Central memory CD8-positive, alpha-beta T cell (primary cell): ENCODE data around the gene TNFRSF18.

ENCODE experiments used
- ATAC-seq: fragments of 150-1000 bp; cut with Tn5 transposase; replicated peaks from 2 replicates; pipeline ENCODE4 v1.10.0; 2022; ENCODE audit warnings: mild to moderate bottlenecking, moderate FRiP score, moderate number of reproducible peaks; ENCODE audit not compliant: poor library complexity, severe bottlenecking; ENCODE audit errors: extremely low read depth
- DNase-seq, 2 donors: peaks; one replicate each; pipeline ENCODE4 v3.0.0; 2021; ENCODE audit warnings: low spot score in 2 of 2
- H3K27ac Mint-ChIP-seq: one replicate; pipeline ENCODE4 v1.8.0; 2022; ENCODE audit warnings: low read depth, mild to moderate bottlenecking, moderate library complexity, mixed read lengths
- H3K27me3 Mint-ChIP-seq: one replicate; pipeline ENCODE4 v1.8.0; 2022; ENCODE audit warnings: mixed read lengths
- H3K36me3 Mint-ChIP-seq: one replicate; pipeline ENCODE4 v1.8.0; 2022; ENCODE audit warnings: mild to moderate bottlenecking, moderate library complexity, mixed read lengths; ENCODE audit not compliant: insufficient read depth
- H3K4me1 Mint-ChIP-seq: one replicate; pipeline ENCODE4 v1.8.0; 2022; ENCODE audit warnings: mixed read lengths
- H3K4me3 Mint-ChIP-seq: one replicate; pipeline ENCODE4 v1.8.0; 2022; ENCODE audit warnings: mild to moderate bottlenecking, moderate library complexity, mixed read lengths
- H3K9me3 Mint-ChIP-seq: one replicate; pipeline ENCODE4 v1.8.0; 2022; ENCODE audit warnings: mixed read lengths

Gene TNFRSF18

DNA sequence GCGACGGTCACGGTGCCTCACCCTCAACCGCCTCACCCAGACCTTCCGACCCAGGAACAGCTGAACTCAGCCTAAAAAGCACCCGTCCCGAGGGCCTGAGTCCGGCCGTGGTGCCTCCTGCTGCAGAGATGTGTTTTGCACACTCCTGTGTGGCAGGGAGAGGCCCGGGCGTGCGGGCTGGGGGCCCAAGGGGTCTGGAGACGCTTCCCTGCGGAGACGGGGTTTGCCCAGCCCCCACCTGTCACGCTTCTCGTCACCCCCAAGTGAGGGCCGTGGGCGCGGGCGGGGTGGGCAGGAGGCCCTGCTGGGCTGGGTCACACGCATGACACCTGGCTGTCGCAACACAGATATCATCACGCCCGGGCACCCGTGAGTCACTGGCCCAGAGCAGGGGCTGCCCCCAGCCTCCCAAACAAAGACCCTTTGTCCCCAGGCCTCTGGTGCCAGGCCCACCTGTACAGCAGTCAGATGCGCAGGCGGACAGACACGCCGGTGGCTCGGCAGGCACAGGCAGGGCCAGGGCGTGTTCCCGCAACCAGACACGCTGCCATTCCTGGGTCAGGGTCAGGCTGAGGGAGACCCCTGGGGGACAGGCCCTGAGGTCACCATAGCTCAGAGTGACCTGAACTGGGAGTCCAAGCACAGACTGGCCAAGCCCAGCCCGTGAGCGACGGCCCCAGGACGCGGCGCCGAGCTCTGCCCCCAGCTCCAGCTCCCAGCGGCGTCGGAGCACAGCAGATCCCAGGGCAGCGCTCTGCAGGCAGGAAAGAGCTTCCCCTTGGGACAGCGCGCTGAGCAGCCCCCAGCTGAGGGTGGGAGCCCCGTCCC is 31.7 kb upstream of the TNFRSF18 start:
- H3K9me3 Mint-ChIP-seq: no peaks in the 10 kb centered on the region
- H3K4me1 Mint-ChIP-seq: peaks cover 15% of the 10 kb centered on the region
- no peaks in the 10 kb centered on the region for H3K27me3 Mint-ChIP-seq
- no peak overlapping the region for H3K4me3 Mint-ChIP-seq
- ATAC-seq: no peak
- H3K27ac Mint-ChIP-seq: peak overlapping the region; percentile 25
- no peaks in the 10 kb centered on the region for H3K36me3 Mint-ChIP-seq
- DNase-seq: no peak

DNA sequence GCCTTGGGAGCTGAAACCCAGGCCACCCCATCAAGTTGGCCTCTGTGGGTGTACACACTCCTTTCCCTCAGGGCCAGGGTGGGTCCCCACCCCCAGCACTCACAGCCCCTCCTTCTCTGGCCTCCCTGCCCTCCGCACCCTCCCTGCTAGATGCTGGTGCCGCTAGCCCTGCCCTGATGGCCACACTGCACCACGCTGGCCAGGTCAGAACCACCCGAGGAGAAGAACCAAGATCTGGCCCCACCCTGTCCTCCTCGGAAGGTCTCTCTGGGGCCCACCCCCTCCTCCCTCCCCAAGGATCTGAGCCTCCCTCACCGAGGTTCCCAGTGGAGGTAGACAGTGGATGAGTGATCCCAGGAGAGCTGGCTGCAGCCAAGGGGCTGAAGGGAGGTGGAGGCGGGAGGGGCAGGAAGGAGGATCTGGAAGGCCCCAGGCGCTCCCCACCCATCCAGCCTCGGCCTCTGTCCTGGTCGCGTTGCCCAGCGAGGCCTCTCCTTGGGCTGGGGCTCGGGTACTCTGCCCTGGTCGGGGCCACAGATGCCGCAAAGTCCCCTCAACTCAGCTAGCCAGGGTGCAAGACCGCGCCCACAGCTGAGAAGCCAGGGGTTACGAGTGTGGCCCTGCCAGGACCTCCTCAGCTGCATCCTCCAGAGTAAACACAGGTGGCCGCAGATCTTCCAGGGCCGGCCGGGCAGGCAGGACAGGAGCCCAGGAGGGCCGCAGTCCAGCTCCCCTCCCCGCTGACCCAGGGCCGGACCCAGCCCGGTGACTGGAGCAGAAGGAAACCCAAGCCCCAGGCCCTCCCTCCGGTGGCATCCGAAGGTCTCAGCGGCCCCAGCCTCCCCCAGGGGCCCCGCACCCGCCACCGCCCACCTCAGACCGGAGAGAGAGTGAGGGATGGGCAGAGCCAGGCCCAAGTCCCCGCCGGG is 30.8 kb upstream of the TNFRSF18 start:
- Mint-ChIP-seq H3K36me3 (no peaks in the 10 kb centered on the region), H3K27ac (no peak overlapping the region), H3K27me3 (no peaks in the 10 kb centered on the region), H3K4me1 (peaks cover 15% of the 10 kb centered on the region), H3K9me3 (no peaks in the 10 kb centered on the region), H3K4me3 (no peak overlapping the region)
- DNase-seq (no peak), ATAC-seq (no peak)

DNA sequence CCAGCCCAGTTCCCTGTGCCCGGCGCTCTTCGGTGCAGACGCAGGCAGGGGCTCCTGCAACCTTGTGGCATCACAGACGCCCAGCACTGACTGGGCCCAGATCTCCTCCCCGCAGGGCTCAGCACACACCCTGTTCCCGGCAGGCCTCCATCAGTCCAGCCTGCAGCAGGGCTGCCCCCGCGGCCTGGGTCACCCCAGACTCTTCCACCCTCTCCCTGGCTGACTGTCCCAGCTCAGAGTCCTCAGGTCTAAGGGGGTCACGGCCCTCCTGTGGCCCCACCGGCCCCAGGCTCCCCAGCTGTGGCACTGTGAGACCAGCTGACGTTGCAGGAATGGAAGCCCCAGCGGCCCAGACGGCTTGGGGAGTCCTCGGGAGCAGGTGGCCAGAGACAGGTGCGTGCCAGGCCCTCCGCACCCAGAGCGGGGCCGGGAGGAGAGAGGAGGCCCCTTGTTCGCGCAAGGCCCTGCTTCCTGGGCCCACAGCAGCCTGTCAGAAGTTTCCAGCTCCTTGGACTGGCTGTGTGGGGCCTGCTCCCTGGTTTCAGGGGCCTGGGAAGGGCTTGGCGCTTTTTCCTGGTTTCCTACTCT is 29.9 kb upstream of the TNFRSF18 start:
- Mint-ChIP-seq H3K9me3 (no peaks in the 10 kb centered on the region), H3K36me3 (peaks cover 2% of the 10 kb centered on the region), H3K4me1 (peaks cover 15% of the 10 kb centered on the region), H3K27me3 (no peaks in the 10 kb centered on the region), H3K27ac (no peak overlapping the region), H3K4me3 (no peak overlapping the region)
- no peak for DNase-seq
- ATAC-seq: no peak

DNA sequence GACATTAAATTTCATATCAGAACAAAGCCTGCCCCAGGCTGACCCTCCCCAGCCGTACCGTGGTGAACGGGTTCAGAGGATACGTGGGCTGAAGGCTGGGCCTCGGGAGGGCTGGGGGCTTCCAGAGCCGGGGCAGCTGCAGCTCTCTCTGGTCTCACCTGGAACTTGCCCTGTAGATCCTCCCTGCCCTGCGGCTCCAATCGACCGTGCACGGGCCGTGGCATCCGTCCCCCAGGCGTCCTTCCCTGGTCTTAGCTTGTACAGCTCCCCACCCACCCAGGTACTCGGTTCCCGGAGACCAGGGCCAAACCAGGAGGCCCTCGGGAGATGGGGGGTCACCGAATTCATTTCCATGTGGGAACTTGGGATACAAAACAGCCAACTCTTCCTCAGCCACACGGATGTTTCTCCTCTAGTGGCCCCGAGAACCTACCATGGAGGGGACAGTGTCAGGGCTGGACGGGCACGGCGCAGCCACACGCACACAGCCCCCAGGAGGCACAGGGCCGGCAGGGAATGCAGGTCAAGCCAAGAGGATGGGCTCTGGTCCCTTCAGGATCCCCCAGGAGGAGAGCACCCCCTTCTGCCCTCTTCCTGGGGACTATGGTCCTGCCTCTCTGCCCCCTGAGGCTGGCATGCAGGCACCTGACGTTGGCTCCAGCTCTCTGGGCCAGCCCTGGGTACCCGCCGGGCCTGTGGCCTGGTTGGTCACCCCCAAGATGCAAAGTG is 28.8 kb upstream of the TNFRSF18 start:
- H3K36me3 Mint-ChIP-seq: peaks cover 2% of the 10 kb centered on the region
- no peak for ATAC-seq
- H3K27me3 Mint-ChIP-seq: no peaks in the 10 kb centered on the region
- peaks cover 22% of the 10 kb centered on the region for H3K4me1 Mint-ChIP-seq
- no peaks in the 10 kb centered on the region for H3K9me3 Mint-ChIP-seq
- H3K4me3 Mint-ChIP-seq: peak overlapping the region; percentile 72
- DNase-seq: no peak
- no peak overlapping the region for H3K27ac Mint-ChIP-seq

DNA sequence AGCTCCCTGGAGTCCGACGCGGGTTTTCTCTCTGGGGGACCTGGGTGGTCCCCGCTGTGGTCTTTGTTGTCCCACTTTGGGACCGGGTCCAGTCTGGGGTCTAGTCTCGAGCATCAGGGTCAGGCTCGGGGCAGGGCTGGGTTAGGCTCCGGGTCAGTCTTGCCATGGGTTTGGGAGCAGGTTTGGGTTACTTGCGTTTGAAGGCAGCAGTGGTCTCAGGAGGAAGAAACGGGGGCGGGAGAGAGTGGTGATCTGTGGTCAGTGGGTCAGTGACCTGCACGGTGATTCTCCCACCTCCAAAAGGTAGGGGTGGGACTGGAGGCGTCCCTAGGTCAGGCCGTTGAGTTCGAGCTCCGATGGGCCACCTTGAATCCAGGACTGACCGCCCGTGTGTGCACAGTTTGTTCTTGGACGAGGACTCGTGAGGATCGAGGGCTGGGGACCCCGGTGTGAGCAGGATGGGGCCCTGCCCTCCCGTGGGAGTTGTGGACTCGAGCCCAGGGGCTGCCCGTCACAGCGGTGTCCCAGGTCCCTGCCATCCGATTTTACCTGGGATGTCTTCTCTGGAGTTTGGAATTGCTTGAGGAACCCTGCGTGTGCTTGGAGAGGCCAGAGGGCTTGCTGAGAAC is 27.9 kb upstream of the TNFRSF18 start:
- Mint-ChIP-seq H3K4me3 (peak overlapping the region; percentile 72), H3K27ac (peak overlapping the region; percentile 32), H3K4me1 (peaks cover 30% of the 10 kb centered on the region), H3K27me3 (no peaks in the 10 kb centered on the region), H3K36me3 (peaks cover 8% of the 10 kb centered on the region), H3K9me3 (no peaks in the 10 kb centered on the region)
- DNase-seq (no peak), ATAC-seq (no peak)

DNA sequence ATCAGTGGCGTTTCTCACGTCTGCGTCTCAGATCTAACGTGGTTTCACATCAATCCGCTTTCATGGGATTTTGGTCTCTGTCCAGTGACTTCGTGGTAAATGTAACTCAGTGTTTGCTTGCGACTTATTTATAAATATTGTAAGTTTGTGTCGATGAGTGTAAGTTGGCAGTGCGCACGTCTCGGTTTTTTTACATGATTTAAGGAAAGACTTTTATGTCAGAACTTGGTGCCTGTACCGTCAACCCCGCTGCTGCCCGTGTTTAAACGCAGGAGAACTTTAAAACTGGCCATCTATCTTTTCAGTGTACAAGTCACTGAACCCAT is 27.1 kb upstream of the TNFRSF18 start:
- DNase-seq: no peak
- Mint-ChIP-seq H3K27ac (peak overlapping the region; percentile 32), H3K9me3 (no peaks in the 10 kb centered on the region), H3K4me1 (peaks cover 31% of the 10 kb centered on the region), H3K27me3 (no peaks in the 10 kb centered on the region), H3K4me3 (peak overlapping the region; percentile 72), H3K36me3 (peaks cover 8% of the 10 kb centered on the region)
- no peak for ATAC-seq

DNA sequence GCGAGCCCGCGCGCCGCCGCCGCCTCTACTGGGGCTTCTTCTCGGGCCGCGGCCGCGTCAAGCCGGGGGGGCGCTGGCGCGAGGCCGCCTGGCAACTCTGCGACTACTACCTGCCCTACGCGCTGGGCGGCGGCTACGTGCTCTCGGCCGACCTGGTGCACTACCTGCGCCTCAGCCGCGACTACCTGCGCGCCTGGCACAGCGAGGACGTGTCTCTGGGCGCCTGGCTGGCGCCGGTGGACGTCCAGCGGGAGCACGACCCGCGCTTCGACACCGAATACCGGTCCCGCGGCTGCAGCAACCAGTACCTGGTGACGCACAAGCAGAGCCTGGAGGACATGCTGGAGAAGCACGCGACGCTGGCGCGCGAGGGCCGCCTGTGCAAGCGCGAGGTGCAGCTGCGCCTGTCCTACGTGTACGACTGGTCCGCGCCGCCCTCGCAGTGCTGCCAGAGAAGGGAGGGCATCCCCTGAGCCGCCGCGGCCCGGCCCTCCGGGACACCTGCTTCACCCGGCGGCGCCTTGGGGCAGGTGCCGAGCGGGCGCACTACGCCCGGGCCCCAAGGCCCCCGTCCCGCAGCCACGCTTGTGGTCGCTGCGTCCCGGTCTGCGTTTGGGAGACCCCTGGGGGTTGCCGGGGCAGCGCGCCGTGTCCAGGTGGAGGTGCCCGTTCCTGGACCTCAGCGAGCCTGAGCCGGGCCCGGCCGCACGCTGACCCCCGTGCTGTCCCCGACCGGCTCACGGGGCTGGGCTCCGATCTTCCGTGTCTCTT is 26.6 kb upstream of the TNFRSF18 start:
- H3K9me3 Mint-ChIP-seq: no peaks in the 10 kb centered on the region
- peak overlapping the region; percentile 72 for H3K4me3 Mint-ChIP-seq
- H3K36me3 Mint-ChIP-seq: peaks cover 11% of the 10 kb centered on the region
- peak overlapping the region; percentile 32 for H3K27ac Mint-ChIP-seq
- ATAC-seq (no peak), DNase-seq (no peak)
- H3K27me3 Mint-ChIP-seq: no peaks in the 10 kb centered on the region
- H3K4me1 Mint-ChIP-seq: peaks cover 31% of the 10 kb centered on the region

DNA sequence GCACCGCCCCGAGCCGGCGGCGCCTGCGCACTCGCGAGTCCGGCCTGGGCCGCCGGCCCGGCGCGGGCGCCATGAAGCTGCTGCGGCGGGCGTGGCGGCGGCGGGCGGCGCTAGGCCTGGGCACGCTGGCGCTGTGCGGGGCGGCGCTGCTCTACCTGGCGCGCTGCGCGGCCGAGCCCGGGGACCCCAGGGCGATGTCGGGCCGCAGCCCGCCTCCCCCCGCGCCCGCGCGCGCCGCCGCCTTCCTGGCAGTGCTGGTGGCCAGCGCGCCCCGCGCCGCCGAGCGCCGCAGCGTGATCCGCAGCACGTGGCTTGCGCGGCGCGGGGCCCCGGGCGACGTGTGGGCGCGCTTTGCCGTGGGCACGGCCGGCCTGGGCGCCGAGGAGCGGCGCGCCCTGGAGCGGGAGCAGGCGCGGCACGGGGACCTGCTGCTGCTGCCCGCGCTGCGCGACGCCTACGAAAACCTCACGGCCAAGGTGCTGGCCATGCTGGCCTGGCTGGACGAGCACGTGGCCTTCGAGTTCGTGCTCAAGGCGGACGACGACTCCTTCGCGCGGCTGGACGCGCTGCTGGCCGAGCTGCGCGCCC is 25.9 kb upstream of the TNFRSF18 start, which contains the start of gene B3GALT6:
TSS of gene B3GALT6 (plus strand) at position 30 of the 588 bp plus-strand sequence. CDS start at position 72, 42 bp downstream.
- DNase-seq: no peak
- ATAC-seq: no peak
- Mint-ChIP-seq H3K27ac (peak within 1 kb of the TSS; percentile 76), H3K9me3 (no peaks in the 10 kb centered on the region), H3K36me3 (peaks cover 11% of the 10 kb centered on the region), H3K4me3 (peak within 1 kb of the TSS; percentile 87), H3K4me1 (peaks cover 31% of the 10 kb centered on the region), H3K27me3 (no peaks in the 10 kb centered on the region)

DNA sequence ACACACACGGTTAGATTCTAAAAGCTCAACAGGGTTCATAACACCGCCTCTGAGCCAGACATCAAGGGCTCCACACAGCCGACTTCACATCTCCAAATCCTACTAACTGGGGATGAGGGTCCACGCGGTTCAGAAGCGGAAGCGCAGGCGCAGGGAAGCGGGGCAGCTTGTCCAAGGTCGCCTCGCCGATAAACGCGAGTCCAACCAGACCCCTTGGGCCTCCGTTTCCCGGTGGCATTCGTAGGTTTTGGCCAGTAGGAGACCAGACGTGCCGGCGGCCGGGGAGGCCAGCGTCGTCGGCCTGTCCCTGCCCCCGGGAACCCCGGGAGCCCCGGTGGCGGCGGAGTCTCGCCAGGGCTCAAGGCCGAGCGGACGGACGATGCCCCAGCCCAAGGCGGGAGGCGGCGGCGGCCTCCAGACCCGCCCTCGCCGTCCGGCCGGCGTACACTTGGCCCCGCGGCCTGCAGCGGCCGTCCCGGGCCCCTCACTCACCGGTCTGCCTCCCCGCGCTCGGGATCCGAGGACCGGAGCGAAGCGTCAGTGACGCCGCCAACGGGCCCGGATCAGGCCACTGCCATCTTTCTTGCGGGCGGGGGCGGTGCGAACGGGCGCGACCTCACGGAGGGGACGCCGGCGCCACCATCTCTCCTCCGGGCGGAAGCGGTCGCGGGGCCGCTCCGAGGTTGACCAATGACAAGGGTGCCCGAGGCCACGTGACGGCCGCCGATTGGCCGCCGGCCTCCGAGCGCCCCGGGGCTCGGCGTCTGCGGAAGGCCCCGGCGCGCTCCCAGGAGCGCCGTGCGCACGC is 25.2 kb upstream of the TNFRSF18 start, which contains the start of gene SDF4:
TSS of gene SDF4 (minus strand) at position 602 of the 808 bp plus-strand sequence. CDS start 3,229 bp downstream, outside the sequence.
- Mint-ChIP-seq H3K4me1 (peaks cover 31% of the 10 kb centered on the region), H3K36me3 (peaks cover 13% of the 10 kb centered on the region), H3K9me3 (no peaks in the 10 kb centered on the region), H3K4me3 (peak within 1 kb of the TSS; percentile 87), H3K27me3 (no peaks in the 10 kb centered on the region), H3K27ac (peak within 1 kb of the TSS; percentile 76)
- peak; percentile 90 to 93 for DNase-seq
- peak; percentile 98 for ATAC-seq

DNA sequence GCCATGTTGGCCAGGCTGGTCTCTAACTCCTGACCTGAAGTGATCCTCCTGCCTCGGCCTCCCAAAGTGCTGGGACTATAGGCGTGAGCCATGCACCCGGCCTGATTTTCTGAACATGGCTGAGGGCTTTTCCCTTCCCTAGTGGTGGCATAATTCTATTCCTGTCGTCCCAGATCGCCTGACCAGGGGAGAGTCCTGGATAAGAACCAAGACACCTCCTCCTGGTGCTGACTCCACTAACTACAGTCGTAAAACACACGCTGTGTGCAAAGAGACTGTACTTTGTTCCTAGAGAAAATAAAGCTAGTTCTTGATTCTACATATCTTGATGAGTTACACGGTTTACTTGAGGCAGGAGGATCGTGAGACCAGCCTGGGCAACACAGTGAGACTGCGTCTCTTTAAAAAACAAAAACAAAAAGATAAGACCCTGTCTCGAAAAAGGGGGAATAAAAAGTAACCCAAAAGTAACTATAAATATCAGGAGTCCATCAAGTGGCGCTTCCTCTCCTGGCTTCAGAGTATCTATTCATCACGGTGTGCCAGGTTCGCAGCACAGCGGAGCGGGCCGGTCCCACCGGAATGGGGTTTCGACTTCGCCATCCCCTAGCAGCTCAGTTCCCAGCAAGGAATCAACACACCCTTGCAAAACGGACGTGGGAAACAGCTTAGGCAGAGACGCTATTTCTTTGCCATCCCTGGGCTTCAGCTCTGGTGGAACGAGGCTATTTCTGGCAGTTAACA is 24.4 kb upstream of the TNFRSF18 start:
- Mint-ChIP-seq H3K27ac (peak overlapping the region; percentile 76), H3K9me3 (no peaks in the 10 kb centered on the region), H3K36me3 (peaks cover 16% of the 10 kb centered on the region), H3K27me3 (no peaks in the 10 kb centered on the region), H3K4me1 (peaks cover 32% of the 10 kb centered on the region), H3K4me3 (peak overlapping the region; percentile 87)
- ATAC-seq: no peak
- DNase-seq: no peak
